IMR-90 (cell line): ENCODE results near the gene TTC28. TPM values are rescaled to one million over a fixed set of nuclear protein-coding genes. Genes with fewer than 3 reads are reported as not detected.
"Not testable (repeated sequence)": the region's sequence is repeated elsewhere in the genome, so short reads cannot be mapped to it uniquely, and the experiment has no call there.

ENCODE experiments used
- ATAC-seq: fragments of 200-7000 bp; cut with Tn5 transposase; 2 replicates; pipeline ENCODE4 v1.9.1; 2020; ENCODE audit warnings: low read depth, mild to moderate bottlenecking, moderate library complexity
- BruUV-seq: library from RNA; stranded (reverse); fragments of 400-500 nt; replicated peaks from 2 replicates; lab custom pipeline; 2021; lab: Mats Ljungman, UMichigan
- CTCF ChIA-PET: fragments of 300-600 bp; formaldehyde crosslinking; extraction: SDS; loops from one replicate; lab custom pipeline; 2021; ENCODE audit warnings: antibody characterized with exemption; lab: Yijun Ruan, JAX
- POLR2A ChIA-PET: fragments of 300-600 bp; sonication (Branson Sonifier 250); formaldehyde crosslinking; loops from one replicate; lab custom pipeline; 2022; ENCODE audit warnings: antibody characterized with exemption; ENCODE audit not compliant: unreplicated experiment; lab: Charles Lee
- DNase-seq: peaks from one replicate; pipeline ENCODE4 v3.0.0; 2013
- H2AFZ ChIP-seq: replicated peaks from 2 replicates; pipeline ENCODE3; 2013; ENCODE audit warnings: low read length, mild to moderate bottlenecking; ENCODE audit not compliant: poor library complexity
- H2AK5ac ChIP-seq: 2 replicates; pipeline ENCODE4 v1.6.1; 2013; ENCODE audit warnings: low read depth, low read length, inconsistent platforms
- H2AK9ac ChIP-seq: replicated peaks from 2 replicates; pipeline ENCODE3; 2013; ENCODE audit warnings: mild to moderate bottlenecking, low read depth, low read length, moderate library complexity; ENCODE audit not compliant: poor library complexity
- H2BK120ac ChIP-seq: 2 replicates; pipeline ENCODE4 v1.6.1; 2013; ENCODE audit warnings: low read depth, low read length, inconsistent platforms
- H2BK15ac ChIP-seq: 3 replicates; pipeline ENCODE4 v1.6.1; 2013; ENCODE audit warnings: low read depth, low read length, inconsistent platforms
- H2BK20ac ChIP-seq: 2 replicates; pipeline ENCODE4 v1.6.1; 2013; ENCODE audit warnings: low read depth, mild to moderate bottlenecking, inconsistent platforms, low read length, moderate library complexity
- H2BK5ac ChIP-seq: 2 replicates; pipeline ENCODE4 v1.6.1; 2013; ENCODE audit warnings: mild to moderate bottlenecking, low read depth, low read length, inconsistent platforms; ENCODE audit not compliant: poor library complexity, severe bottlenecking
- H3K14ac ChIP-seq: replicated peaks from 2 replicates; pipeline ENCODE4 v1.6.1; 2013; ENCODE audit warnings: low read depth, low read length, inconsistent platforms
- H3K18ac ChIP-seq: 2 replicates; pipeline ENCODE4 v1.6.1; 2013; ENCODE audit warnings: low read depth, low read length, control low read depth
- H3K23ac ChIP-seq: 2 replicates; pipeline ENCODE4 v1.6.1; 2013; ENCODE audit warnings: low read depth, low read length, inconsistent platforms
- H3K27ac ChIP-seq: 2 replicates; pipeline ENCODE4 v1.5.1; 2013; ENCODE audit warnings: mild to moderate bottlenecking, control low read depth, low read length; ENCODE audit not compliant: insufficient read depth
- H3K27me3 ChIP-seq: 2 replicates; pipeline ENCODE4 v1.6.1; 2013; ENCODE audit warnings: low read length; ENCODE audit not compliant: control insufficient read depth, insufficient read depth
- H3K36me3 ChIP-seq: 2 replicates; pipeline ENCODE4 v1.6.1; 2013; ENCODE audit warnings: low read length, mixed read lengths; ENCODE audit not compliant: control insufficient read depth, insufficient read depth
- H3K4ac ChIP-seq: 2 replicates; pipeline ENCODE4 v1.6.1; 2013; ENCODE audit warnings: low read depth, low read length, inconsistent platforms
- H3K4me1 ChIP-seq: 2 replicates; pipeline ENCODE4 v1.6.1; 2013; ENCODE audit warnings: low read length, mixed read lengths; ENCODE audit not compliant: control insufficient read depth, insufficient read depth
- H3K4me2 ChIP-seq: 2 replicates; pipeline ENCODE4 v1.6.1; 2013; ENCODE audit warnings: low read depth, mild to moderate bottlenecking, control low read depth, low read length, moderate library complexity
- H3K4me3 ChIP-seq: 2 replicates; pipeline ENCODE4 v1.5.1; 2013; ENCODE audit warnings: low read depth, mild to moderate bottlenecking, control low read depth, low read length, moderate library complexity; ENCODE audit not compliant: insufficient read depth
- H3K56ac ChIP-seq: 2 replicates; pipeline ENCODE4 v1.6.1; 2013; ENCODE audit warnings: low read length, inconsistent platforms; ENCODE audit not compliant: insufficient read depth; ENCODE audit errors: extremely low read depth
- H3K79me1 ChIP-seq, 2 experiments: 2 replicates each; pipeline ENCODE4 v1.6.1; 2013; ENCODE audit warnings: low read length in 2 of 2, inconsistent platforms in 1 of 2, low read depth in 1 of 2
- H3K9ac ChIP-seq: 2 replicates; pipeline ENCODE4 v1.6.1; 2013; ENCODE audit warnings: low read depth, low read length, control low read depth
- H3K9me1 ChIP-seq: 2 replicates; pipeline ENCODE4 v1.6.1; 2013; ENCODE audit warnings: low read length, inconsistent platforms; ENCODE audit not compliant: insufficient read depth
- H3K9me3 ChIP-seq: 2 replicates; pipeline ENCODE4 v1.6.1; 2013; ENCODE audit warnings: low read length; ENCODE audit not compliant: control insufficient read depth, insufficient read depth
- H4K20me1 ChIP-seq: 2 replicates; pipeline ENCODE4 v1.6.1; 2013; ENCODE audit warnings: low read length, inconsistent platforms; ENCODE audit not compliant: insufficient read depth
- H4K5ac ChIP-seq: 2 replicates; pipeline ENCODE4 v1.6.1; 2013; ENCODE audit warnings: mild to moderate bottlenecking, low read depth, low read length, control low read depth
- H4K8ac ChIP-seq, 2 experiments: 2 replicates each; pipeline ENCODE4 v1.6.1; 2013; ENCODE audit warnings: low read depth in 2 of 2, low read length in 2 of 2, control low read depth in 1 of 2, inconsistent platforms in 1 of 2
- H4K91ac ChIP-seq: 2 replicates; pipeline ENCODE4 v1.6.1; 2013; ENCODE audit warnings: low read depth, low read length, inconsistent platforms; ENCODE audit not compliant: insufficient read depth
- WGBS, 2 experiments: methylation state at CpG; one replicate each; pipeline versions ENCODE4 v1.1.5 to v1.1.7; 2013; ENCODE audit warnings: missing lambda C conversion rate in 2 of 2; ENCODE audit not compliant: insufficient read length in 1 of 2; ENCODE audit errors: extremely low coverage in 2 of 2; 5-methylcytosine and 5-hydroxymethylcytosine counted together
- dilution Hi-C: fragments of 300-500 bp; cut with HindIII; formaldehyde crosslinking; loops from one replicate; pipeline ENCODE4 v1.14.3; 2018; ENCODE audit warnings: low sequenced_read_pairs; ENCODE audit not compliant: unreplicated experiment
- in situ Hi-C: fragments of 300-500 bp; cut with MboI; formaldehyde crosslinking; loops from 3 replicates; pipeline ENCODE4 v1.14.3; 2019; ENCODE audit warnings: low sequenced_read_pairs, inconsistent platforms, mixed read lengths
- intact Hi-C: fragments of 100-400 bp; cut with micrococcal nuclease; formaldehyde crosslinking; loops from 2 replicates; pipeline ENCODE4 v1.10.0; 2022
- polyA plus RNA-seq, 3 experiments: library from polyadenylated mRNA; depleted of rRNA; stranded (reverse); fragments of >200 nt; gene quantifications; 2 replicates each; pipeline ENCODE4 v1.2.3, GENCODE V29; 2012; ENCODE audit warnings: low replicate concordance in 1 of 3
- total RNA-seq: library from RNA; depleted of rRNA; stranded (reverse); fragments of >200 nt; gene quantifications from 2 replicates; pipeline ENCODE4 v1.2.3, GENCODE V29; 2012

TTC28 gene
- total and polyA plus RNA-seq, 2 of the 4 experiments (the other 2 are of a cell fraction) = 5.6 to 13.3 TPM

- H3K23ac ChIP-seq, BruUV-seq, H3K56ac ChIP-seq, H3K9ac ChIP-seq, intact Hi-C loops, H3K36me3 ChIP-seq, H3K18ac ChIP-seq, H4K8ac ChIP-seq, DNase-seq, H3K4me1 ChIP-seq, ATAC-seq, H3K9me1 ChIP-seq, H4K5ac ChIP-seq, H4K20me1 ChIP-seq, H2BK120ac ChIP-seq, H3K9me3 ChIP-seq, H2BK20ac ChIP-seq, H2AFZ ChIP-seq, H3K27ac ChIP-seq, in situ Hi-C loops, H2AK5ac ChIP-seq, CTCF ChIA-PET, H2AK9ac ChIP-seq, H3K4me3 ChIP-seq, H3K4me2 ChIP-seq, POLR2A ChIA-PET, H3K79me1 ChIP-seq, H3K14ac ChIP-seq, dilution Hi-C loops, H2BK5ac ChIP-seq, H4K91ac ChIP-seq, H3K4ac ChIP-seq, H2BK15ac ChIP-seq, H3K27me3 ChIP-seq: not testable (repeated sequence)
- no CpG with 5 or more reads among the region's 4 CpGs for WGBS, 2 experiments
These were observed 149.1 kb downstream of the TTC28 start for GRCh38 chr22:28530565-28530964.

- H3K56ac ChIP-seq, H3K36me3 ChIP-seq, BruUV-seq, H2BK20ac ChIP-seq, intact Hi-C loops, H2BK120ac ChIP-seq, H3K4ac ChIP-seq, H2BK15ac ChIP-seq, H3K14ac ChIP-seq, CTCF ChIA-PET, H3K27me3 ChIP-seq, H4K20me1 ChIP-seq, H4K8ac ChIP-seq, H3K4me2 ChIP-seq, ATAC-seq, H3K23ac ChIP-seq, POLR2A ChIA-PET, H4K5ac ChIP-seq, H2AK9ac ChIP-seq, H3K9ac ChIP-seq, DNase-seq, H3K79me1 ChIP-seq, in situ Hi-C loops, H3K4me3 ChIP-seq, H4K91ac ChIP-seq, H3K4me1 ChIP-seq, H3K9me3 ChIP-seq, dilution Hi-C loops, H2AK5ac ChIP-seq, H2AFZ ChIP-seq, H2BK5ac ChIP-seq, H3K27ac ChIP-seq, H3K9me1 ChIP-seq, H3K18ac ChIP-seq: not testable (repeated sequence)
- WGBS, 2 experiments = 100% methylated on average over 4 of the region's 10 CpGs; no CpG with 5 or more reads in 1 of the 2 experiments
These were observed 150.5 kb downstream of the TTC28 start for GRCh38 chr22:28529144-28529543.
